CD4-positive, alpha-beta T cell treated with Interleukin-15 for 1 hour (primary cell): ENCODE data around the gene GRK6.
"Not testable (repeated sequence)": the region's sequence is repeated elsewhere in the genome, so short reads cannot be mapped to it uniquely, and the experiment has no call there.

ENCODE experiments used
- DNase-seq: peaks from one replicate; pipeline ENCODE4 v3.0.0-alpha.2; 2020

GRK6 gene

GRCh38 chr5:177472460-177473442 is 46.3 kb downstream of the GRK6 start:
- peak; percentile 69 for DNase-seq

- DNase-seq: no peak
Measured at GRCh38 chr5:177473443-177474001, 47.0 kb downstream of the GRK6 start, which contains the start of gene DBN1. DBN1 (minus strand) TSS chr5:177473634; CDS start chr5:177473521, 113 bp downstream.

- no peak for DNase-seq
Measured at GRCh38 chr5:177474002-177474476, 47.6 kb downstream of the GRK6 start.

- DNase-seq: no peak
Measured at GRCh38 chr5:177474846-177475562, 48.5 kb downstream of the GRK6 start.

- DNase-seq: no peak
Measured at GRCh38 chr5:177475563-177476427, 49.3 kb downstream of the GRK6 start.

- no peak for DNase-seq
Measured at GRCh38 chr5:177476531-177477233, 50.2 kb downstream of the GRK6 start.

GRCh38 chr5:177477701-177478477 is 51.4 kb downstream of the GRK6 start:
- no peak for DNase-seq

- peak; percentile 59 for DNase-seq
Measured at GRCh38 chr5:177478711-177479646, 52.5 kb downstream of the GRK6 start.

GRCh38 chr5:177479774-177480173 is 53.3 kb downstream of the GRK6 start:
- no peak for DNase-seq

- no peak for DNase-seq
Measured at GRCh38 chr5:177482359-177482795, 55.9 kb downstream of the GRK6 start.

GRCh38 chr5:177483042-177483441 is 56.6 kb downstream of the GRK6 start:
- no peak for DNase-seq

GRCh38 chr5:177483994-177484901 is 57.8 kb downstream of the GRK6 start:
- no peak for DNase-seq

- no peak for DNase-seq
Measured at GRCh38 chr5:177484902-177485549, 58.5 kb downstream of the GRK6 start.

- DNase-seq: not testable (repeated sequence)
Measured at GRCh38 chr5:177485753-177486152, 59.3 kb downstream of the GRK6 start.

GRCh38 chr5:177486256-177486655 is 59.8 kb downstream of the GRK6 start:
- DNase-seq: no peak

GRCh38 chr5:177487144-177487543 is 60.7 kb downstream of the GRK6 start:
- DNase-seq: no peak

GRCh38 chr5:177487975-177488374 is 61.5 kb downstream of the GRK6 start:
- no peak for DNase-seq
